NB4 (cell line): Measurements from ENCODE around the gene SIAH1.

ENCODE experiments used
- DNase-seq: peaks from one replicate; pipeline ENCODE4 v3.0.0; 2010; ENCODE audit warnings: low read depth
- H3K4me3 ChIP-seq: one replicate; pipeline ENCODE4 v1.5.1; 2011; ENCODE audit warnings: mild to moderate bottlenecking, low read depth, low read length, moderate library complexity
- MYC ChIP-seq: IDR thresholded peaks from 2 replicates; pipeline ENCODE4 v1.6.1; 2011; ENCODE audit warnings: low read depth, low read length
- POLR2A ChIP-seq: IDR thresholded peaks from 2 replicates; pipeline ENCODE4 v1.6.1; 2011; ENCODE audit warnings: mild to moderate bottlenecking; ENCODE audit not compliant: insufficient read length; ENCODE audit errors: extremely low read depth
- TF ChIP-seq, protein P1 (sequence below): IDR thresholded peaks from 2 replicates; pipeline ENCODE4 v1.6.1; 2011; ENCODE audit warnings: low read depth, low read length
- TF ChIP-seq, protein P2 (sequence below): IDR thresholded peaks from one replicate; pipeline ENCODE4 v1.5.1; 2012; ENCODE audit warnings: low read depth, low read length

SIAH1 gene, protein sequence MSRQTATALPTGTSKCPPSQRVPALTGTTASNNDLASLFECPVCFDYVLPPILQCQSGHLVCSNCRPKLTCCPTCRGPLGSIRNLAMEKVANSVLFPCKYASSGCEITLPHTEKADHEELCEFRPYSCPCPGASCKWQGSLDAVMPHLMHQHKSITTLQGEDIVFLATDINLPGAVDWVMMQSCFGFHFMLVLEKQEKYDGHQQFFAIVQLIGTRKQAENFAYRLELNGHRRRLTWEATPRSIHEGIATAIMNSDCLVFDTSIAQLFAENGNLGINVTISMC

DNA sequence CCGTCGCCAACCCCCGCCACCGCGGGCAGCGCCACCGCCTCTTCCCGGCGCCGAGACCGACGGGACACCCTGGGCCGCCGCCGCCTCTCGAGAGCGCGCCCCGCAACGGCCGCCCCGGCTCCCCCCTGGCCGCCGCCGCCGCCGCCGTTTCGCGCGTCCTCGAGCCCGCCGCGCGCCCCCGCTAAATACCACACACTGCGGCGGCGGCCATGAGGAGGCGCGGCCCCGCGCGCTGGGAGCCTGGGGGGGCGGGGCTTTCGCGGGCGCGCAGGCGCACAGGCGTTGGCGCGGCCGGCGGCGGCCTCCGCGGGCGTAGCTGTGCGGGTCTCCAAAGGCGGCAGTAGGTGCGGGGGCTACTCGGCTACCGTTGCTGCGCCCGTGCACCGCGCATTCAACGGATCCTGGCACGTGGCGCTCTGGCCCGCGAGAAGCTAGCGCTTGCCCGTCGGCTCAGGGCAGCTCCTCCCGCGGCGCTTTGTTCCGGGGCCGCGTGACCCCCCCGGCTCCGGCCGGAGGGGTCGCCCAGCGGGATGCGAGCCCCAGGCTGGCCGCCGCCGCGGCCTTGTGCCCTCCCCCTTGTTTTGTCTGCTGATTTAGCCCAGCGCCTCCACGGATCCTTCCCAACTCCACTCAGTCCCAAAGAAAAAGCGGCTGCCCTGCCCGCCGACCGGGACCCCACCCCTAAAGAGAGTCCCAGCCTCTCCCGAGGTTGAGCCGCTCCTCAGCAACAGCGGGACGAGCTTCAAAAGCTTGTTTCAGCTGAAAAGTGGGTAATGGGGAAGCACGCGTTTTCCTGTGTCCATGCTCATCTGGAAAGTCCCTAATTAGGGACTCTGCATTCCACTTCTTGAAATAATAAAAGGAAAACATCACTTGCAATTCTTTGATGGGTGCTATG is at the start of gene SIAH1:
SIAH1 (minus strand) TSS at position 161 of the 898 bp plus-strand sequence. CDS start 22,985 bp downstream, outside the sequence.
- peak; percentile 88 for DNase-seq
- peak; percentile 63 for TF ChIP-seq MYC
- TF ChIP-seq, protein P1, sequence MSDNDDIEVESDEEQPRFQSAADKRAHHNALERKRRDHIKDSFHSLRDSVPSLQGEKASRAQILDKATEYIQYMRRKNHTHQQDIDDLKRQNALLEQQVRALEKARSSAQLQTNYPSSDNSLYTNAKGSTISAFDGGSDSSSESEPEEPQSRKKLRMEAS, result peak; percentile 68; the same call in 1 of the 2 replicates
- TF ChIP-seq, protein P2, sequence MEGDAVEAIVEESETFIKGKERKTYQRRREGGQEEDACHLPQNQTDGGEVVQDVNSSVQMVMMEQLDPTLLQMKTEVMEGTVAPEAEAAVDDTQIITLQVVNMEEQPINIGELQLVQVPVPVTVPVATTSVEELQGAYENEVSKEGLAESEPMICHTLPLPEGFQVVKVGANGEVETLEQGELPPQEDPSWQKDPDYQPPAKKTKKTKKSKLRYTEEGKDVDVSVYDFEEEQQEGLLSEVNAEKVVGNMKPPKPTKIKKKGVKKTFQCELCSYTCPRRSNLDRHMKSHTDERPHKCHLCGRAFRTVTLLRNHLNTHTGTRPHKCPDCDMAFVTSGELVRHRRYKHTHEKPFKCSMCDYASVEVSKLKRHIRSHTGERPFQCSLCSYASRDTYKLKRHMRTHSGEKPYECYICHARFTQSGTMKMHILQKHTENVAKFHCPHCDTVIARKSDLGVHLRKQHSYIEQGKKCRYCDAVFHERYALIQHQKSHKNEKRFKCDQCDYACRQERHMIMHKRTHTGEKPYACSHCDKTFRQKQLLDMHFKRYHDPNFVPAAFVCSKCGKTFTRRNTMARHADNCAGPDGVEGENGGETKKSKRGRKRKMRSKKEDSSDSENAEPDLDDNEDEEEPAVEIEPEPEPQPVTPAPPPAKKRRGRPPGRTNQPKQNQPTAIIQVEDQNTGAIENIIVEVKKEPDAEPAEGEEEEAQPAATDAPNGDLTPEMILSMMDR, result no peak
- TF ChIP-seq POLR2A, result peak; percentile 90

GRCh38 chr16:48434653-48435317 is 49.6 kb upstream of the SIAH1 start:
- TF ChIP-seq, protein P1, result no peak
- no peak for TF ChIP-seq POLR2A
- TF ChIP-seq, protein P2, result no peak
- TF ChIP-seq MYC, result no peak
- DNase-seq, result peak; percentile 54
- H3K4me3 ChIP-seq, result no peak overlapping the region

More for the DNA sequence above, at the start of gene SIAH1:
- H3K4me3 ChIP-seq, result peak within 1 kb of the TSS; percentile 66

DNA sequence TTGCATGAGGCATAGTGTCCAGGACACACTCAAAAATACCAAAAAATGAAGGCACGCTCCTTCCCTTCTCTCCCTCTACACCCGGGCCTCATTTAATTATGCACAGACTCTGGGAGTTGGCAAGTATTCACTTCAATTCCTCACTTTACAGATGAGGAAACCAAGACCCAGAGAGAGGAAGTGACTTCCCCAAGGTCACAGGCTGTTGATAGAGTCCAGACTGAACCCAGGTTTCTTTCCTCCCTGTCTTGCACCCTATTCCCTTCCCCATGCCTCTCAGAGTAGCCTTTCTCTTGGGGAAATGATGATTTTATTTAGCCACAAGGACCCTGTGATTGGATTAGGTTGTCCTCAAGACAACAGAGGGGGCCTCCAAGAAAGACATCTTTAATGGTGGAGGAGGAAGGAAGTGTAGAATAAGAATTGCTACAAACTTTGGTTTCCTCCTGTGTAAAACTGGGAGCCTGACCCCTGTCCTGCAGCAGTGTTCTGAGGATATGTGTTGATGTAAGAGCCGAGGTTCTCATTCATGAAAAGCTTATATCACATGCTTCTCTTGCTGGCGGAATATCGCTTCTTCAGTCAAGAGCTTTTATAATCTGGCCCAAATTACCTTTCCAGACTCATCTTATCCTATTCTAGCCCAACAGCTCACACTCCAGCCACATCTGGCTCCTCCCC is 48.8 kb upstream of the SIAH1 start:
- no peak overlapping the region for H3K4me3 ChIP-seq
- TF ChIP-seq POLR2A (no peak), MYC (no peak)
- TF ChIP-seq, protein P1, result no peak
- TF ChIP-seq, protein P2, result no peak
- peak; percentile 36 for DNase-seq

DNA sequence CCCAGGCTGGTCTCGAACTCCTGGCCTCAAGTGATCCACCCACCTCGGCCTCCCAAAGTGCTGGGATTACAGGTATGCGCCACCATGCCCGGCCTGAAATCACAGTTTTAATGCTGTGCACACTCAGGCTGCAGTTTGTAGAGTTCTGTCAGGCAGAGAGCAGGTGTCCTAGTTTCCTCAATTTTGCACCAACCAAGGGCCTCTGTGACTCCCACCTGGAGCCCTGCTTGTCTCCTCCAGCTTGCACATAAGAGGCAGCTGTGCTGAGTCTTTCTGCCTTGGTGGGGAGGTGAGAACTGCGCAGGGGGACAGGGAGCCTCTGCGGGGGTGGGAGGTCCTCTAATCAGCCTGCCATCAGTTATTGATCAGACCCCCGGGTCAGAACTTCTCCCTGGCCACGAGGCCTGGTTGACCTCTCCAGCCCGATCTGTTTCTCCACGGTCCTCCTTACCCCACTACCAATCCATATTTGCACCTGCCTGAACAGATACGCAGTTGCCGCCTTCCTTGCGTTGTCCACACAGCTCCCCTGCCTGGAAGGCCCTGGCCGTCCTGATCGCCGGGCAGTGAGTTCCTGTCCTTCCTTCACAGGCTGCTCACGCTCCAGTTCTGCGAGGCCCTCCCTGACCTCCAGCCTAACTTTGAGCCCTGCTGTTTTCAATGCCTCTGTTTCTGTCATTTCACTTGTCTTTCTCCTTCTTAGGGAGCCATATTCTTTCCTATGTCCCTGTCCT is 48.1 kb upstream of the SIAH1 start:
- H3K4me3 ChIP-seq, result no peak overlapping the region
- TF ChIP-seq MYC, result no peak
- TF ChIP-seq POLR2A, result no peak
- TF ChIP-seq, protein P1, result no peak
- TF ChIP-seq, protein P2, result no peak
- DNase-seq, result no peak

DNA sequence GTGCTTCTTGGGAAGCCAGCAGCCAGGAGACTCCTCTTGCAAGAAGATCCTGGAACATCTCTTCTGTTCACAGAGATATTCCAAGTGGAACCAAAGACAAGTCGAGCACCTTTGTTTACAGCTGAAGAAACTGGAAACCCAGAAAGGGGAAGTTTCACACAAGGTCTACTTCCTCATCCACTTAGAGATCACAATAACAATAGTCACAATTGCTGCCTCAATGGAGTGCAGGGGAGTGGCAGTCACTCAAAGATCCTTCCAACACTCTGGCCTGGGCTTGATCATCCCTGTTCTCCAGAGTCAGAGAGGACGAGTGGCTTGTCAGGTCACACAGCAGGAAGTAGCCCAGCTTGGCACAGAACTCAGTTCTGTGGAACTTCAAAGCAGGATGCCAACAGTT is 46.9 kb upstream of the SIAH1 start:
- peak; percentile 85 for DNase-seq
- no peak for TF ChIP-seq POLR2A
- TF ChIP-seq, protein P1, result no peak
- no peak overlapping the region for H3K4me3 ChIP-seq
